HG02943 (cell line): ENCODE data around the gene CDC14B.
"Not testable (repeated sequence)": the region's sequence is repeated elsewhere in the genome, so short reads cannot be mapped to it uniquely, and the experiment has no call there.

ENCODE experiments used
- ATAC-seq: cut with Tn5 transposase; IDR thresholded peaks from one replicate; pipeline ENCODE4 v1.9.1; 2021; ENCODE audit warnings: mild to moderate bottlenecking, low read depth, moderate library complexity; ENCODE audit not compliant: unreplicated experiment

CDC14B gene

GRCh38 chr9:96553070-96553469, 66.6 kb downstream of the CDC14B start:
- no peak for ATAC-seq

DNA sequence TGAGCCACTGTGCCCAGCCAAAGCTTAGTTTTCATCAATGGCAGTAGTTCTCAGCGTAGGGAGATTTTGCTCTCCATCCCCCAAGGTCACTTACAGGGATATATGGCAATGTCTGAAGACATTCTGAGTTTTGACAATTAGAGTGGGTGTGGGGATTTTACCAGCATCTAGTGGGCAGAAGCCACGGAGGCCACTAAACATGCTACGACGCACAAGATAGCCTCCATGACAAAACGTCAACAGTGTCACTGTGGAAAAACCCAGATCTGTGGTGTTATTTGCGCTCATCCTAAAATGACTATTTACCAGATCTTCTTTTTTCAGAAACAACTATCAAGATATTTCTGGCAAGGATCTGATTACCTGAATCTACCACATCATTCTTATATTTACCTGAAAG, 68.2 kb downstream of the CDC14B start:
- ATAC-seq: no peak

GRCh38 chr9:96550659-96551058, 69.0 kb downstream of the CDC14B start:
- no peak for ATAC-seq

- not testable (repeated sequence) for ATAC-seq
These were observed 76.5 kb downstream of the CDC14B start for GRCh38 chr9:96543131-96543530.

GRCh38 chr9:96540106-96540505, 79.5 kb downstream of the CDC14B start:
- ATAC-seq: no peak

GRCh38 chr9:96532173-96532572, 87.5 kb downstream of the CDC14B start:
- no peak for ATAC-seq

DNA sequence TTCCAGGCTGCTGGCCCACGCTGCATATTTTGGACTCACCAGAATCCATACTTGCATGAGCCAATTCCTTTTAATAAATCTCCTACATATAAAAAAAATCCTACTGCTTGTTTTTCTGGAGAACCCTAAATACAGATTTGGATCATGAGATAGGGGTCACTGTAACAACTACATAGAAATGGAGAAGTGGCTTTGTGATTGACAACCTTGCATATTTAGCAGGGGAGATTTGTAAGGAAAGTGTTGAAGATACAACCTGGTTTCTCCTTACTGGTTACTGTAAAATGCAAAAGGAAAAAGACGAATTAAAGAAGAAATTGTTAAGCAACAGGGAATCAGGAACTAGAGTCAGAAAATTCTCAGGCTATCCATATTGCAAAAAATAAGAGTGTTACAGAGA, 94.9 kb downstream of the CDC14B start:
- ATAC-seq: no peak

- ATAC-seq: no peak
These were observed 95.6 kb downstream of the CDC14B start for GRCh38 chr9:96524045-96524444.

GRCh38 chr9:96523374-96523773, 96.3 kb downstream of the CDC14B start:
- no peak for ATAC-seq

DNA sequence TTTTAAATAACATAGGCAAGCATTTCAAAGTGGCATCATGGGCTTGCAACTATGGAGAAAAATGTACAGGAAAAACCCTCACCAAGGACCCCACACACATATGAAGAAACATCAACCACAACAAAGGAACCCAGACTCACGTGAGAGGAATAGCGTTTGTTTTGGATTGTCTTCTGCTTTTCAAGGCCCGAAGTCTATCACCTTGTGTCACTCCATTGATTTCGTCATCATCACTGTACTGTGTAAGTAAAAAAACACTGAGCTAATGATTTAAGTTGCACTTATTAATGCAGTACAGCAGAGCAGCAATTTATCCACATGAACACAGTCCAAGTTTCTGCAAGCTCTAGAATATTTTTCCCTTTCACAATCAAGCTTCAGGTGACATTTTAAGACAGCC, 97.3 kb downstream of the CDC14B start:
- no peak for ATAC-seq

DNA sequence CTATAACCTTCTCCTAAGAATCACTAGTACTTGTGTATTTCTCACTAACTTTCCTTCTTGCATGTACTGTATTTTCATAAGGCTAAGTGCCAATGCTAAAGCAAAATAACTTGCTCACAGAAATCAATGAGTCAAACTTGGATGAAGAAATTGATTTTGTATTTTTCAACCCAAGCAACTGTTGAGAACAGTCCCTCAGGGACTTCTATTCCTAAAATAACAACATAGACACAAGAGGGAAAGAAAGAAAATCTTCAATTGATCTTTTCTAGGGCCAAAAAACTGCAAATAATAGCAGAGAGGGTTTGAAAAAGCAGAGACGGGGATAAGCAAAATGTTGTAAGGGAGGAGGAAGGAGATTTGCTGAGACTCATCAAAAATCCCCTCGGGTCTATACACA, 99.9 kb downstream of the CDC14B start:
- ATAC-seq: no peak

DNA sequence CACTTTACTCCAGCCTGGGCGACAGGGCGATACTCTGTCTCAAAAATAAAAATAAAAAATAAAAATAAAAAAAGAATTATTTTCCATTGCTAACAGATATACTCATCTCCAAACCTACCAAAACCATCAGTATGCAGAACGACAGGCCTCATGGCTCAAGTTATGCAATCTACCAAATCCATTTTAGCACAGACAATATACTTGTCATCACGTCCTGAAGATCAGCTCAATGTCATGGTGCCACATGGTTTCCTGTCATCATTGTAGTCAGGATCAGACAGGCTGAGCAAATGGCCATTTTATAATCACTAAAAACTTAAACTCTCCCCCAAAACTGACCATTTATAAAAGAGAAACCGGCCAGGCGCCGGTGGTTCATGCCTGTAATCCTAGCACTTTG, 100.5 kb downstream of the CDC14B start:
- ATAC-seq: no peak

DNA sequence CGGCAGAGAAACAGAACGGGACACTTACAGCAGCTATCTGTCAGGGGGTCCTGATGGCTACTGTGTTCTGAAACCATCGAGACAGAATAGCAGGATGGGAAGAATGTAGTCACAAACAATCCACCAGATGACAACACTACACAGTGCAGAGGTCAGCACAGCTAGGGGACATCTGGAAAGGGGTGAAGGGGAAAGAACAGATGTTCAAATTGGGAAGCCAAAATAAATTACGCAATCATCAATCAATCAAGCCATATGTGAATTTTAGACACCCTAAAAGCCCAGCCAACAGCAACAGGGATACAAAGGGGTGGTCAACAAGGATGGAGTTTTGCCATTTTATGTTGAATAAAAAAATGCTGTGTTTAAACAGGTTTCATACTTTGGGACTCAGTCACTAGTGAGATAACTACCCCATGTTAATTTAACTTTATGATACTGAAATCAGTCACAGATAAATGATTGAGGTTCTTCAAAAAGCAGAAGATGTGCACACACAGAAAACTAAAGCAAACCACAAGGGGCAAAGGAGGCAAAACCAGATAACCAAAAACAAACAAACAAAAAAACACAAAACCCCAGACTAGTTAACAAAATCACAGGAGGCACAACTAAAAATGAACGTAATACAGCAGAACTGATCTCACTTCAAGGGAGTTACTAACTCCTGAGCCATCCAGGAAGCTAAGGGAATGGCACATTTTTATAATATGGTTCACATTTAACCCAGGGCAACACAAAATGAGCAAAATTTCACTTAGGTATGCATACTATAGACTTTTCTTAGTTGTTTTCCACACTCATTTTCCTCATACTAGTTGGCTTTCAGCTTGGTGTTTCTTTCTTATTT, 103.8 kb downstream of the CDC14B start:
- no peak for ATAC-seq

DNA sequence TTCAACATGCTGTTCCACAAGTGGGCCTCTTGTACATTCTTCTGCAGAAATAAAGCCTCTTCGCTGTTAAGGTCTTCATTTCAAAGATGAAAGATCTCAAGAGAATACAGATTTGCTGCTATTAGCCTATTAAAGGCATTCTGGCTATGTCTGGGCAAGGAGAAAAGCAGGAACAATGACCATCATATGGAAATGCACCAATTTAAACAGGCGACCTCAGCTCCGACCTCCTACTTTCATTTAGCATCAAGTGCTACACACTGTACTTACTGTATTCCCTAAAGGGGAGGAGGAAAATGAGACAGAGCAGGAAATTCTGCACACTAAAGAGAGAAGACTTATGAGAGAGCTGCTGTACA, 104.9 kb downstream of the CDC14B start:
- no peak for ATAC-seq

GRCh38 chr9:96514108-96514799, 105.4 kb downstream of the CDC14B start:
- no peak for ATAC-seq

DNA sequence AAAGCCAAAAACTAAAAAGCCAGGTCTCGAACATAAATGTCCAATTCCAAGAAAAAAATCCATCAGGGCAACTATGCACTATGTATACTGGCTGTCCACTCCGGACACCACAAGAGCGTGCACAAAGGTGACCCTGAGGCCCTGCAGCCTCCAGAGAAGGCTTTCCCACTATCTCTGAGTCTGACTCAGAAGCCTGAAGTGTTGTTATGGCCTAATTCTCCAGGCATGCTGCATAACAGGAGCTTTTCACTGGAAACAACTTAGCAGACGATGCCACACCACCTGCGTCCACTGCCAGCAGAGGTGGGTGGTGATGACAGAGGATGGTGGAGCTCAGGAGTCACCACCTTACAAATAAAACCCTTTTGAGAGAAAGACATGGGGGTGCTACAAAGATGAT, 106.0 kb downstream of the CDC14B start:
- ATAC-seq: no peak

DNA sequence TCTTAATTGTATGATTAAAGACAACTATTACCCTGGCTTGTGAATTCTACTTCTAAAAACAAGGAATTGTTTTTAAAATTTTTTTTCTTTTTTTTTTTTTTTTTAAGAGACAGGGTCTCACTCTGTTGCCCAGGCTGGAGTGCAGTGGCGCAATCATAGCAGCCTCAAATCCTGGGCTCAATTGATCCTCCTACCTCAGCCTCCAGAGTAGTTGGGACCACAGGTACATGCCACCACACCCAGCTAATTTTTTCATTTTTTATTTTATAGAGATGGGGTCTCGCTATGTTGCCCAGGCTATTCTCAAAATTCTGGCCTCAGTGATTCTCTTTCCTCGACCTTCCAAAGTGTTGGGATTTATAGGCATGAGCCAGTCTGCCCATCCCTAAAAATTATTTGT, 107.4 kb downstream of the CDC14B start:
- no peak for ATAC-seq

DNA sequence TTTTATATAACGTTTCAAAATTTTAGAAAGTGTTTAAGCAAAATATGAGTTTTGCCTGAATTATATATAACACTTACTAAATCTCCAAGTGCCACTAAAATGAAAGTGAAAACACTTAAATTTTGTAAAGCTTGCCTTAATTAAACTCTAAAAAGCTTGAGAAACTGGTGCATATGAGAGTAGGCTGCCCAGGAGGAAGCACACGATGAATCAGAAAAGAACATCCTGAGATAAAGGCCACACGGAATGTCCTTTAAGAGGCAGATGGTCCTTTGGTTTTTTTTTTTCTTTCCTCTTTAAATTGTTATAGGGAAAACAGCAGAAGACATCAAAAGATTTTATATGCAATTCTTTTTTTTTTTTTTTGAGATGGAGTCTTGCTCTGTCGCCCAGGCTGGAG, 109.4 kb downstream of the CDC14B start:
- ATAC-seq: no peak

GRCh38 chr9:96509848-96510247, 109.8 kb downstream of the CDC14B start:
- ATAC-seq: no peak

DNA sequence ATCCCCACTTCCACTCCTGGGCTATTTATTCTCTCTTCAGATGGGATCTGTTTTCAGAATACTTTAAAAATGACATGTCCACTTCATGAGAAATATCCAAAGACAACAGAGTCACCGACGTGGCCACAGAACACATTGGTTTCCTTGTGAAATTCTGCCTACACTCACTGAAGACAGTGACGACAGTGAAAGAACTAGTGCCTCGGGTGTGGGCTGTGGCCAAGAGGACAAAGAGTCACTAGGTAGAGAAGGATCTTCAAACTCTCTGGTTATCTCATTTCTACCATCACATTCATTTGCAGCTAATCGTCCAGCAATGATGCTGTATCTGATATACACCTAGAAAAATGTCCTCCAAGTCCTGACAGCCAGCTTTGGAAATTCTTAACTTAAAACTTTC, 110.6 kb downstream of the CDC14B start:
- ATAC-seq: no peak

DNA sequence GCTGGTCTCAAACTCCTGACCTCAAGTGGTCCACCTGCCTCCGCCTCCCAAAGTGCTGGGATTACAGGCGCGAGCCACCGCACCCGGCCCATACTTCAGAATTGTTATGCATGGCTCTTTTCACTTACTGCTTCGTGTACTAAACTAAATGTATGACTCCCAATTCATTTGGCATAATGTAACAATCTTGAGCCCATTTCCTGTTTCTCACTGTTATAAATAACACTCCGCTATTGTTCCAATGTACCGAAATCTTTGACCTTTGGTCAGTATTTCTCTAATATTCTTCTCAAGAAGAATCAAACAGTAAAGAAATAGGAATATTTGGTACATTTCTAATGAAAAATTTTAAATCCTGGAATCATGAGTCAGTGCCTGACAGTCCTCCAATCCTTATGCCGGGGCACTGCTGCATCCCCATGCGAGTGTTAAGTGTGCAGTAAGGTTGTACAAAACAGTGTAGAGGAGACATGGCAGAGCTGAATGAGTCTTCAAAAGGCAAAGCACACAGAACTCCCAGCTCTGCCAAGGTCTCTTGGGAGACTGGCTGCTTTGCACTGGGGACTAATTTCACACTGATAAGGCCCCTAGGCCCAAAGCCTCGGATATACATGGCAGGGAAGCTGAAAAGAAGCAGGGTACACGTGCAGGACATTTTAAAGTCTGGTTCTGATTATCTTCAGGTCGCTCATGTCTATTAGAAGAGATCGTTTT, 111.3 kb downstream of the CDC14B start:
- no peak for ATAC-seq
